Lung (tissue), 12 donors: ENCODE results near the gene TMEM203. TPM values are rescaled to one million over a fixed set of nuclear protein-coding genes. Genes with fewer than 3 reads are reported as not detected.

Experiments used
- ATAC-seq: fragments of 200-7000 bp; cut with Tn5 transposase; one replicate; pipeline ENCODE4 v1.9.1; 2020; ENCODE audit warnings: moderate number of reproducible peaks; ENCODE audit not compliant: insufficient read depth, low FRiP score
- DNase-seq, 3 donors: peaks; one replicate each; pipeline ENCODE4 v3.0.0-alpha.2; 2013 to 2017
- H3K27ac ChIP-seq, 2 donors: one replicate each; pipeline ENCODE4 v1.5.1; 2013; ENCODE audit warnings: mild to moderate bottlenecking in 2 of 2, moderate library complexity in 2 of 2, control low read depth in 1 of 2, inconsistent platforms in 1 of 2, low read depth in 1 of 2, low read length in 1 of 2
- H3K27me3 ChIP-seq, 3 donors: one replicate each; pipeline ENCODE4 v1.5.1; 2013; ENCODE audit warnings: low read length in 2 of 3; ENCODE audit not compliant: control insufficient read depth in 3 of 3, insufficient read depth in 3 of 3
- H3K36me3 ChIP-seq, 4 donors: one replicate each; pipeline ENCODE4 v1.5.1; 2013; ENCODE audit warnings: low read length in 4 of 4, mild to moderate bottlenecking in 1 of 4, moderate library complexity in 1 of 4; ENCODE audit not compliant: control insufficient read depth in 4 of 4, insufficient read depth in 4 of 4
- H3K4me1 ChIP-seq, 5 donors: one replicate each; pipeline ENCODE4 v1.5.1; 2013; ENCODE audit warnings: low read length in 5 of 5, mild to moderate bottlenecking in 2 of 5, moderate library complexity in 1 of 5; ENCODE audit not compliant: control insufficient read depth in 5 of 5, insufficient read depth in 5 of 5
- H3K4me3 ChIP-seq: one replicate; pipeline ENCODE4 v1.5.1; 2013; ENCODE audit warnings: mild to moderate bottlenecking, control low read depth, moderate library complexity
- H3K9ac ChIP-seq, 2 donors: one replicate each; pipeline ENCODE4 v1.5.1; 2013; ENCODE audit warnings: low read length in 2 of 2, control low read depth in 1 of 2; ENCODE audit not compliant: insufficient read depth in 1 of 2
- H3K9me3 ChIP-seq, 4 donors: one replicate each; pipeline ENCODE4 v1.5.1; 2013; ENCODE audit warnings: low read length in 3 of 4, mild to moderate bottlenecking in 1 of 4, moderate library complexity in 1 of 4; ENCODE audit not compliant: control insufficient read depth in 4 of 4, insufficient read depth in 3 of 4
- CTCF ChIP-seq: IDR thresholded peaks from 2 replicates; pipeline ENCODE4 v1.5.1; 2012; ENCODE audit warnings: mild to moderate bottlenecking; ENCODE audit errors: control extremely low read depth, extremely low read depth
- WGBS, 2 donors: extraction: QIAGEN DNeasy Blood & Tissue Kit; methylation state at CpG; one replicate each; pipeline ENCODE4 v1.1.7; 2013; 5-methylcytosine and 5-hydroxymethylcytosine counted together
- polyA plus RNA-seq, 2 donors: library from polyadenylated mRNA; stranded (reverse); fragments of 200-250 nt; gene quantifications; one replicate each; pipeline ENCODE4 v1.2.1, GENCODE V29; 2013
- total RNA-seq, 2 donors: library from RNA; depleted of rRNA in 1 of 2; stranded (reverse); fragments of >200 nt in 1 of 2; gene quantifications; one replicate each; pipeline ENCODE4 v1.2.1, GENCODE V29; 2014 to 2021
- donor health status: control.
- donor health status: control.
- donor health status: Bipolar disorder and iron deficiency.
- donor health status: healthy.
- donor health status: DM: yes; HTN: yes; CAD: no.

Gene TMEM203
- total and polyA plus RNA-seq, 4 donors: 26.0 to 39.3 (median 33.8) TPM

GRCh38 chr9:137233143-137233980, 27.9 kb upstream of the TMEM203 start:
- WGBS, 2 donors: 79 to 87% methylated on average over 35 to 40 of the region's 40 CpGs
- Histone ChIP-seq H3K9ac (no peak overlapping the region), H3K4me3 (no peak overlapping the region), H3K4me1 (peaks cover 0 to 14% (median 4%) of the 10 kb centered on the region in 5 donors), H3K36me3 (no peaks in the 10 kb centered on the region), H3K27ac (no peak overlapping the region), H3K9me3 (peaks cover 0 to 2% (median 0%) of the 10 kb centered on the region in 4 donors), H3K27me3 (peaks cover 0 to 6% (median 0%) of the 10 kb centered on the region in 3 donors)
- DNase-seq: no peak
- no peak for TF ChIP-seq CTCF
- no peak for ATAC-seq

GRCh38 chr9:137232510-137232909, 27.1 kb upstream of the TMEM203 start:
- H3K27ac ChIP-seq: no peak overlapping the region
- ATAC-seq: no peak
- DNase-seq: no peak
- no peak overlapping the region for H3K9ac ChIP-seq
- H3K4me1 ChIP-seq: peaks cover 0 to 14% (median 7%) of the 10 kb centered on the region in 5 donors
- H3K4me3 ChIP-seq: no peak overlapping the region
- 69 to 81% methylated on average over 22 to 24 of the region's 24 CpGs for WGBS, 2 donors
- TF ChIP-seq CTCF: no peak
- H3K36me3 ChIP-seq: no peaks in the 10 kb centered on the region
- H3K9me3 ChIP-seq: peaks cover 0 to 3% (median 0%) of the 10 kb centered on the region in 4 donors
- peaks cover 0 to 6% (median 0%) of the 10 kb centered on the region in 3 donors for H3K27me3 ChIP-seq

- H3K4me3 ChIP-seq: no peak overlapping the region
- peaks cover 0 to 3% (median 0%) of the 10 kb centered on the region in 4 donors for H3K9me3 ChIP-seq
- no peaks in the 10 kb centered on the region for H3K36me3 ChIP-seq
- H3K27ac ChIP-seq: no peak overlapping the region
- peaks cover 0 to 13% (median 7%) of the 10 kb centered on the region in 5 donors for H3K4me1 ChIP-seq
- TF ChIP-seq CTCF: no peak
- 69 to 85% methylated on average over 10 of the region's 10 CpGs for WGBS, 2 donors
- H3K27me3 ChIP-seq: peaks cover 0 to 6% (median 0%) of the 10 kb centered on the region in 3 donors
- H3K9ac ChIP-seq: no peak overlapping the region
- ATAC-seq (no peak), DNase-seq (no peak)
These were observed 26.7 kb upstream of the TMEM203 start for GRCh38 chr9:137232101-137232500.
